ENCODE data around the gene TNFRSF6B. TPM values are rescaled to one million over a fixed set of nuclear protein-coding genes. Genes with fewer than 3 reads are reported as not detected.

Gene TNFRSF6B
- total RNA-seq, 1 donor from 2014 or later: 96.8 TPM

- DNase-seq (ENCODE audit: extremely low read depth, low read depth, low spot score): no peak
Measured at GRCh38 chr20:63734946-63735858, 38.8 kb downstream of the TNFRSF6B start.

DNA sequence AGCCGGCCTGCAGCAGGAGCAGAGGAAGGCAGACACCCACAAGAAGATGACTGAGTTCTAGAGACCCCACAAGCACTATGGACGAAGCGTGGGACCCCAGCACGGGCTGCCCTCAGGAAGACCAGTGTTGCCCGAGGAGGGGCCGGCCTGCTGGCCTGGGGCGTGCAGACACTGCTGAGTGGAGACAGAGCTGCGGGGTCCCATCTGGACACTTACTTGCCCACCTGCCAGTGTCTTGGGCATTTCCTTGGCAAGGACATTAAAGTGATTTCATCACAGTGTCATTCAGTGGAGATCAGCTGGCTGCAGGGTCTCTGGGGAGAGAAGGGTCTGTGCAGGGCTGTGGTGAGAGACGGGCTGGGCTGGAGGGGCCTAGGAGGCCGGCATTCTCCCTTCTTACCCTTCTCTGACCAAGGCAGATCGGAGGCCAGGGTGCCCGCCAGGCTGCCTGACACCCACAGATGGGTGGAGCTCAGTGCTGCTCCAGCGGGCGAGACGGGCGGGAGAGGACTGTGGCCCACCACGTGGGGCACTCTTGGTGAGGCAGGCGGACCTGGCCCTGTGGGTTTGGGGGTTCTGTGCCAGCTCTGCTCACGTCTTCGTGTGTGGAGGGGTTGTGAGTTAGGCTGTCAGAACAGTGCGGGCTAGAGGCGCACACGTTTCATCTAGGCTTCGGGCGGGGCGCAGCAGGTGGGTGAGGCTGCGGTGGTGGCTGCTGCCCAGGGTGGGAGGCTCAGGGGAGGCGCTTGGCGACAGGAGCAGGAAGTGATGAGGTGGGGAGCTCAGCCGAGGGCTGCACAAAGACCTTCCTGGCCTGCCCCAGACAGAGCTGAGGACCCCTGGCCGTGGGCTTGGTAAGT lies 39.6 kb downstream of the TNFRSF6B start, which contains the start of gene LIME1:
Gene LIME1, plus strand, starts transcription at position 806 of the 860 bp plus-strand sequence. CDS start 886 bp downstream, outside the sequence.
- no peak for DNase-seq (ENCODE audit: extremely low read depth, low read depth, low spot score)

DNA sequence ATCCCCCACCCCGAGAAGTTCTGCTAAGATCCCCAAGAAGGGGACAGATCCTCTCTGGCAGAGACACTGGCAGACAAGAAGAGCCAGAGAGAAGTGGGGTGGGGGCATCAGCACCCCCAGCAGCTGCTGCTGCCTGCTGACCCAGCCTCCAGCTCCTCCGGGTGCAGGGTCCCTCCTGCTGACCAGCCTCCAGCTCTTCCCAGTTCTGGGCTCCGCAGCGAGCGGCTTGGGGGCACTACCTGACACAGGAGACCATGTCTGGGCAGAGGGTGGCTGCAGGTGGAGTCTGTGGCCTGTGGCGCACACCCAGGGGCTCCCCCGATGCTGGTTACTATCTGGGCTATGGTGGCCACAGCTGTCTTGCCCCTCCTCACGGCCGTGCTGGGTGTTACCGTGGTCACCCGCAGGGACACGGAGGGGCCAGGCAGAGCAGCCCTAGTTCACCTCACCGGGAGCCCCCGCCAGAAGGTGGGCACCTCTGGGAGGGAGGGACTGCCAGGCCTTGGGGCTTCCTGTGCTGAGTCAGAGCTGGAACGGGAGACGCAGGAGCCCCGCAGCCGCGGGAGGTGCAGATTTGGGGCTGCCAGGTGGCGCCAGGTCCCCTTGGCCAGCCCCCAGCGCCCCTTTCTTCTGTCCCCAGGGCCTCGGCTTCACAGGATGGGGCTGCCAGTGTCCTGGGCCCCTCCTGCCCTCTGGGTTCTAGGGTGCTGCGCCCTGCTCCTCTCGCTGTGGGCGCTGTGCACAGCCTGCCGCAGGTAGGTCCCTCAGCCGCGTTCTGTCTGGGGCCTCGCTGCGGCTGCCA lies 40.6 kb downstream of the TNFRSF6B start:
- no peak for DNase-seq (ENCODE audit: extremely low read depth, low read depth, low spot score)

DNA sequence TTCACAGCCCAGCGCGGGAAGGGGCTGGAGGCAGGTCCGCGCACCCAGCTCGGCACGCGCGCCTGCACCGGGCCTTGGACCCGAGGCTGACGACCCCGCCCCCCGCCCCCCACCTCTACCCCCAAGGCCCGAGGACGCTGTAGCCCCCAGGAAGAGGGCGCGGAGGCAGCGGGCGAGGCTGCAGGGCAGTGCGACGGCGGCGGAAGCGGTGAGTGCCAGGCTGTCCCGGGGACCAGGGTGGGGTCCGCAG lies 41.2 kb downstream of the TNFRSF6B start:
- no peak for DNase-seq (ENCODE audit: extremely low read depth, low read depth, low spot score)

DNA sequence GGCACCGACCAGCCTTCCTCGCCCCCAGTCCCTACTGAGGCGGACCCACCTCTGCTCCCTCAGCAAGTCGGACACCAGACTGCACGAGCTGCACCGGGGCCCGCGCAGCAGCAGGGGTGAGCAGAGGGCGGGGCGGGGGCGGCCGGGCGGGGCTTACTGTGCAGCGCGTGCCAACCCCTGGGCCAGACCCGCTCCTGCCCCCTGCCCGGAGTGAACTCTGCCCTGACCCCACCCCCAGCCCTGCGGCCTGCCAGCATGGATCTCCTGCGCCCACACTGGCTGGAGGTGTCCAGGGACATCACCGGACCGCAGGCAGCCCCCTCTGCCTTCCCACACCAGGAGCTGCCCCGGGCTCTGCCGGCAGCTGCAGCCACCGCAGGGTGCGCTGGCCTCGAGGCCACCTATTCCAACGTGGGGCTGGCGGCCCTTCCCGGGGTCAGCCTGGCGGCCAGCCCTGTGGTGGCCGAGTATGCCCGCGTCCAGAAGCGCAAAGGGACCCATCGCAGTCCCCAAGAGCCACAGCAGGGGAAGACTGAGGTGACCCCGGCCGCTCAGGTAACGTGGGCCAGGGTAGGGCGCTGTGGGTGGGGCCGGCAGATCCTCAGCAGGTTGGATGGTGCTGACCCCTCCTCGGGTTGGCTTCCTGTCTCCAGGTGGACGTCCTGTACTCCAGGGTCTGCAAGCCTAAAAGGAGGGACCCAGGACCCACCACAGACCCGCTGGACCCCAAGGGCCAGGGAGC lies 41.7 kb downstream of the TNFRSF6B start:
- DNase-seq (ENCODE audit: extremely low read depth, low read depth, low spot score): no peak

- DNase-seq (ENCODE audit: extremely low read depth, low read depth, low spot score): no peak
Measured at GRCh38 chr20:63738687-63739129, 42.3 kb downstream of the TNFRSF6B start.

DNA sequence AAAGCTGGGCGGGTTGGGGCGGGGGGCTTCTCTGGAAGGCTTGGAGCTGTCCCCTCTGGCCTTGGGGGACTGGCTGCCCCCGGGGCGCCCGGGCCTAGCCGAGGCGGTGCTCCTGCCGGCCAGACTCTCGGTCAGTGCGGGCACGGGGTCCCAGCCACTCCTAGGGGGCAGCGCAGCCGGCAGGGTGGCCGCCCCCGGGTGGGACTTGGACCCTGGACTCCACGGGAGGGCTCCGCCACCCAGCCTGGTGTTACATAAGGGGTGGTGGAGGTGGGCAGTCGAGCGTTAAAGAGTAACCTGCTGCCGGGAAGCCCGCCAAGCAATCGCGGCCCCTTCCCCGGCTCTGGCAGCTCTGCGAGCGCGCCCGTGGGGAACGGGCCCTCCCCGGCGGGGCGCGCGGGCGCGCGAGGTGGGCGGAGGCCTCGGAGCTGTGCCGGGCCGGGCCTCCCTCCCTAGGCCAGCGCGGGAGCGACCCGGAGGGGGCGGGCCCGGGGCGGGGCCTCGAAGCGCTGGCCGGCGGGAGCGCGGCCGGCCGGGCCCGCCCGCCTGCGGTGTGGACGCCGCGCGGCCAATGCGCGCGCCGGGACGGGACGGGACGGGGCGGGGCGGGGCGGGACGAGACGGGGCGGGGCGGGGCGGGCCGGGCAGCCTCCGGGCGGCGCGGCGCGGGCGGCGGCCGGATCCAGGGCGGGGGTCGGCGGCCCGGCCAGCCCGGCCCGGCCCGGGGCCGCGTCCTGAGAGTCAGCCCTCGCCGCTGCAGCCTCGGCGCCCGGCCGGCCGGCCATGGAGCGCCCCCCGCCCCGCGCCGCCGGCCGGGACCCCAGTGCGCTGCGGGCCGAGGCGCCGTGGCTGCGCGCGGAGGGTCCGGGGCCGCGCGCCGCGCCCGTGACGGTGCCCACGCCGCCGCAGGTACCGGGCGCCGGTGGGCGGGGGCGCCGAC lies 42.9 kb downstream of the TNFRSF6B start, which contains the start of gene SLC2A4RG:
Gene SLC2A4RG, plus strand, starts transcription at position 647 of the 940 bp plus-strand sequence. Its CDS starts 137 bp downstream, at position 784.
- DNase-seq (ENCODE audit: extremely low read depth, low read depth, low spot score): no peak

DNA sequence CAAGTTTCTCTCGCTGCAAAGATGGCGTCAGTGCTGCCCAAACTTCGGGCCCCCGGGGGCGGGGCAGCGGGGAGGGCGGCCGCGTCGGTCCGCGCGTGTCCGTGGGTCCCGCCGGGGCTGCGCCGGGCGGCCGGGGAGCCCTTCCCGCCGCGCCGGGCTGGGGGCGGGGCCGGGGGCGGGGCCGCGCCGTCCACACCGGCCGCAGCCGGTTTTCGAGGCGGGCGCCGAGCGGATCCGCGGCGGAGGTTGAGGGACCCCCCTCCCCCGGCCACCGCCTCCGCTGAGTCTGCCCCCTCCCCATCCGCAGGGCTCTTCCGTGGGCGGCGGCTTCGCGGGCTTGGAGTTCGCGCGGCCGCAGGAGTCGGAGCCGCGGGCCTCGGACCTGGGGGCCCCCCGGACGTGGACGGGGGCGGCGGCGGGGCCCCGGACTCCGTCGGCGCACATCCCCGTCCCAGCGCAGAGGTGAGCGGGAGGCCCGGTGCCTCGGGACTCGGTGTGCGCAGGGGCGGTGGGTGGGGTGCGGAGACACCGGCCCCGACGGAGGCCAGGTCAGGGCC lies 43.7 kb downstream of the TNFRSF6B start:
- DNase-seq (ENCODE audit: extremely low read depth, low read depth, low spot score): no peak

DNA sequence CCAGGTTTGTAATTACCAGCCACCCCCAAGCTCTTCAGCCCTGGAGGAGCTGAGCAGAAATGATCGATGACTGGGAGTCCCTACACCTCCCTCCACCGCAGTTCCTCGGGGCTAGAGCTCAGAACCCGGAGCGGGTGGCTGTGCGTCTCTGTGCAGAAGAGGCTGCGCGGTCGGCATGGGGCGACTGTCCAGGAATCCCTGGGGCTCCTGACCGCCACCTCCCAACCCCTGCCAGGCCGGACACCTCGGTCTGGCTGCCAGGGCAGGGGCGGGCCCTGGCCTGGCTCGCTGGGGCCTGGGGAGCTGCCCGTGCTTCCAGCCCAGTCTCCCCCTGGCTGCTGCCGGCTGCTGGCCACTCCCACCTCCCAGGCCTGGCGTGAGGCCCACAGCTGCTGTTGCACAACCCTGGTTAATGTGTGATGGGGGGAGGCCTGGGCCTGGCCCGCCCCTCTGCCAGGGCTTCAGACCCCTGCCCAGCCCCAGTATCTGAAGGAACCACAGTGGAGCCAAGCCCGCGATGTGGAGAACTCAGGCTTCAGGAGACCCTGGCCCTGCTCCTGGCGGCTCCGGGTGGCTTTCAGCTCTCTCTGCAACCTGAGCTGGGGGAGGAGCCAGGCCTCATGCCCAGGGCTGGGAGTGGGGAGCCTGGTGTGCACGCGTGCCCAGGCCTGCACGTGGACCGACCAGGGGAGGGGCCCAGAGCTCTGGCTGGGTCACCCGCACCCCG lies 44.3 kb downstream of the TNFRSF6B start:
- DNase-seq (ENCODE audit: extremely low read depth, low read depth, low spot score): no peak

DNA sequence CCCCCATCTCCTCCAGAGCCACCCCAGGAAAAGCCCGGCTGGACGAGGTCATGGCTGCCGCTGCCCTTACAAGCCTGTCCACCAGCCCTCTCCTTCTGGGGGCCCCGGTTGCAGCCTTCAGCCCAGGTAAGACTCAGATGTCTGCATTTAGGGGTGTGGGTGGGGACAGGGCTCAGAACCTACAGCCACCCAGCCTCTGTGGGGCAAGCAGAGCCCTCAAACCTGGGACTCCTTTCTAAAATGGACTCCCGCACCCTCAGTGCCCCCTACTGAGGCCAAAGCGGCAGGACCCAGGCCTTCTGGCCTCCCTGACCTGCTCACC lies 44.9 kb downstream of the TNFRSF6B start:
- no peak for DNase-seq (ENCODE audit: extremely low read depth, low read depth, low spot score)

- DNase-seq (ENCODE audit: extremely low read depth, low read depth, low spot score): no peak
Measured at GRCh38 chr20:63741676-63742380, 45.4 kb downstream of the TNFRSF6B start.

DNA sequence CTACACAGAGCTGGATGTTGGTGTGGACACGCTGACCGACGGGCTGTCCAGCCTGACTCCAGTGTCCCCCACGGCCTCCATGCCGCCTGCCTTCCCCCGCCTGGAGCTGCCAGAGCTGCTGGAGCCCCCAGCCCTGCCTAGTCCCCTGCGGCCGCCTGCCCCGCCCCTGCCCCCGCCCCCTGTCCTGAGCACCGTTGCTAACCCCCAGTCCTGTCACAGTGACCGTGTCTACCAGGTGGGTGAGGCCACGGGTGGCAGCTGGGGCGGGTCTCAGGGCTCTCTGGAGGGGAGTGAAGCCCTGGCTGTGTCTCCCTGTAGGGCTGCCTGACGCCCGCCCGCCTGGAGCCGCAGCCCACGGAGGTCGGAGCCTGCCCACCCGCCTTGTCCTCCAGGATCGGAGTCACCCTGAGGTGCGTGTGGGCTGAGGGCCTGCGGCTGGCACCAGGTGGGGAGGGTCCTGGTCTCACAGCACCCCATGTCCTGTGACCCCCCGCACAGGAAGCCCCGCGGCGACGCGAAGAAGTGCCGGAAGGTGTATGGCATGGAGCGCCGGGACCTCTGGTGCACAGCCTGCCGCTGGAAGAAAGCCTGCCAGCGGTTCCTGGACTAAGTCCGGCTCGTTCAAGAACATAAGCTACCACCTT lies 46.1 kb downstream of the TNFRSF6B start:
- DNase-seq (ENCODE audit: extremely low read depth, low read depth, low spot score): no peak

- DNase-seq (ENCODE audit: extremely low read depth, low read depth, low spot score): no peak
Measured at GRCh38 chr20:63743210-63743970, 46.9 kb downstream of the TNFRSF6B start.

DNA sequence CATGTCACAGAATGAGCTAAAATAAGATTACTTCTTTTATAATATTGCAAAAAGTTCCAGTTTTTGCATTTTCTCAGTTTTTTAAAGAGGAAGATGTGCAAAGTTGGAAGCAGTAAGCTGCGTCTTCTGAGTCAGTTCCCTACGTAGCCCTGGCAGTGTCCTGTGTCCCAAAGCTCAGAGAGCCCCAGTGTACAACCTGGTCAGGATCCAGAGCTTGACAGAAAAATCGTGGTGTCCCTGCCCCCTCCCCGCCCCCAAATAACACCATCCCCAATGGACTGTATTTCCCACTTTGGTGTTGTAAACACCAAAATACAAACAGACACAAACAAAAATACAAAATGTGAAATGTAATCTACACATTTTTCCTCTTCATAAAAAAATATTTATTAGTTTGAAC lies 47.7 kb downstream of the TNFRSF6B start:
- no peak for DNase-seq (ENCODE audit: extremely low read depth, low read depth, low spot score)

DNA sequence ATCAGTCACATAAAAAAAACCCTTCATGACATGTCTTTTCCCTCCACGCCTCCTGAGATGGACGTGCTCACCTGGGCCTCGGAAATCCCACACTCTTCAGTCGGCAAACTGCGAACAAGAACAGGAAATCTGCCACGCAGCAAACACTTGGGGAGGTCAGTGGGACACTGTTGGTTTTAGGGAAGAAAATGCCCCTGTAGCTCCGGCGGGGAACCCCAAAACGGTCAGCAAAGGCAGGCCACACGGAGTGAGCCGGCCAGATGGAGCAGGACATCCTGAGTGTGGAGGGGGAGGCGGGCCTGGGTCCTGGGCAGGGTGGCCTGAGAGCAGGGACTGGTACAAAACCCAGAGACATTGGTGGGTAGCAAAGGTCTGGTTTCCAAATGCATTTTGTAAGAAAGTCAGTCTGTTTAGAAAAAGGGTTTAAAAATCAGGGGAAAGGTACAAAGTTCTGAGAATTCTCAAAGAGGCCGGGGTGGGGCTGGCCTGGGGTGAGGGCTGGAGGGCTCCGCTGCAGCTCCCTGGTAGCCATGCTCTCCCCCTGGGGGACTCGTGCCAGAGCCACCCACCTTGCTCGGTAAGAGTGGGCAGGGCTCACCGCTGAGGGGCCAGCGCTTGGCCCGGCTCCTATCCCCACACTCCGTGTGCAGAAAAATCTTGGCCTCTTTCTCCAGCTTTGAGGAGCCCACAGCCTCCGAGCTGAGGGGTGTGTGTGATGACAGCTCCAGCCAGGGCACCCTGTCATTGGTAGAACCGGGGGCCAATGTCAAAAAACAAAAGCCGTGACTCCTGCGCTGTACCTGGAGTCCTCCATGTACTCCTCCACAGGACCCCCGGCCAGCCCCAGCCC lies 48.3 kb downstream of the TNFRSF6B start:
- no peak for DNase-seq (ENCODE audit: extremely low read depth, low read depth, low spot score)

Measured in glomerular endothelial cell (primary cell).